ENCODE data around the gene NFATC4.

DNA sequence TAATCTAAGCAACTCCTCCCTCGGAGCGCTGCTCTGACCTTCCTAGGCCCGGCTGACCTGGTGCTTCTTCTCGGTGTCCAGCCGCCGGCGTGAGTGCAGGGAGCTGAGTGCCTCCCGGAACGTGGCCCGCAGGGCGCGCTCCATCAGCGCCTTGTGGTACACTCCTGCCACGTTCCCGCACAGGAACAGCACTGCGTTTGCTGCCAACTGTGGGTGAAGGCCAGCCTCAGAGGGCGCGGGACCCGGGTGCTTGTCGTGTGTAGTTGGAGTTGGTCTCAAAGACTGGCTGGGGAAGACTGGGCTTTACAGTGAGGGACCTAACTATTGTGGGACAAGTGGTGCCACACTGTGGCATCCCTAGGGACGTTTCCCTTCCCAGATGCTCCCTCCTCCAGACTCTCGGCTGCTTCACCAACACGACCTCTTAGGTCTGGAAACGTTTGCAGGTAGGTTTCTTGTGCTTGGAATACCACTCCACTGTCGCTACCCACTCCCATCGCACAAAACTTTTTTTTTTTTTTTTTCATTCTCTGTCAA, 36.2 kb upstream of the NFATC4 start:
- TF ChIP-seq, protein P1, sequence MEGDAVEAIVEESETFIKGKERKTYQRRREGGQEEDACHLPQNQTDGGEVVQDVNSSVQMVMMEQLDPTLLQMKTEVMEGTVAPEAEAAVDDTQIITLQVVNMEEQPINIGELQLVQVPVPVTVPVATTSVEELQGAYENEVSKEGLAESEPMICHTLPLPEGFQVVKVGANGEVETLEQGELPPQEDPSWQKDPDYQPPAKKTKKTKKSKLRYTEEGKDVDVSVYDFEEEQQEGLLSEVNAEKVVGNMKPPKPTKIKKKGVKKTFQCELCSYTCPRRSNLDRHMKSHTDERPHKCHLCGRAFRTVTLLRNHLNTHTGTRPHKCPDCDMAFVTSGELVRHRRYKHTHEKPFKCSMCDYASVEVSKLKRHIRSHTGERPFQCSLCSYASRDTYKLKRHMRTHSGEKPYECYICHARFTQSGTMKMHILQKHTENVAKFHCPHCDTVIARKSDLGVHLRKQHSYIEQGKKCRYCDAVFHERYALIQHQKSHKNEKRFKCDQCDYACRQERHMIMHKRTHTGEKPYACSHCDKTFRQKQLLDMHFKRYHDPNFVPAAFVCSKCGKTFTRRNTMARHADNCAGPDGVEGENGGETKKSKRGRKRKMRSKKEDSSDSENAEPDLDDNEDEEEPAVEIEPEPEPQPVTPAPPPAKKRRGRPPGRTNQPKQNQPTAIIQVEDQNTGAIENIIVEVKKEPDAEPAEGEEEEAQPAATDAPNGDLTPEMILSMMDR (IDR thresholded peaks at IDR 0.05), result no peak
- no peak for TF ChIP-seq EP300 (IDR thresholded peaks at IDR 0.05)
- no peak for TF ChIP-seq POLR2A (IDR thresholded peaks at IDR 0.05)
